Esophagus squamous epithelium (tissue), 4 donors: ENCODE results near the gene HBG2.

Experiments
- CTCF ChIP-seq, 6 experiments: fragments of 450-650 bp in 4 of 6; fragments of 200-600 bp in 2 of 6; sonication (generic) in 2 of 6; IDR thresholded peaks; one replicate each; pipeline ENCODE4 v1.5.1; 2016 to 2019; ENCODE audit warnings: antibody characterized with exemption in 6 of 6, mild to moderate bottlenecking in 4 of 6, moderate library complexity in 4 of 6
- POLR2A ChIP-seq, 4 donors: fragments of 450-650 bp; IDR thresholded peaks; one replicate each; pipeline ENCODE4 v1.6.1; 2017; ENCODE audit warnings: antibody characterized with exemption in 4 of 4, mild to moderate bottlenecking in 4 of 4, moderate library complexity in 3 of 4

GRCh38 chr11:5243816-5244180, 10.8 kb downstream of the HBG2 start:
- TF ChIP-seq CTCF (IDR thresholded peaks at IDR 0.05) (no peak), POLR2A (IDR thresholded peaks at IDR 0.05) (no peak)
